SIG-M5 treated with dmso at 0.1 percent for 504 hours (cell line): ENCODE data around the gene OR7G2.
"Not testable (repeated sequence)": the region's sequence is repeated elsewhere in the genome, so short reads cannot be mapped to it uniquely, and the experiment has no call there.

Source experiments
- DNase-seq: peaks from one replicate; lab custom pipeline; 2025; ENCODE audit not compliant: unreplicated experiment; lab: John Stamatoyannopoulos, UW

The OR7G2 gene

DNA sequence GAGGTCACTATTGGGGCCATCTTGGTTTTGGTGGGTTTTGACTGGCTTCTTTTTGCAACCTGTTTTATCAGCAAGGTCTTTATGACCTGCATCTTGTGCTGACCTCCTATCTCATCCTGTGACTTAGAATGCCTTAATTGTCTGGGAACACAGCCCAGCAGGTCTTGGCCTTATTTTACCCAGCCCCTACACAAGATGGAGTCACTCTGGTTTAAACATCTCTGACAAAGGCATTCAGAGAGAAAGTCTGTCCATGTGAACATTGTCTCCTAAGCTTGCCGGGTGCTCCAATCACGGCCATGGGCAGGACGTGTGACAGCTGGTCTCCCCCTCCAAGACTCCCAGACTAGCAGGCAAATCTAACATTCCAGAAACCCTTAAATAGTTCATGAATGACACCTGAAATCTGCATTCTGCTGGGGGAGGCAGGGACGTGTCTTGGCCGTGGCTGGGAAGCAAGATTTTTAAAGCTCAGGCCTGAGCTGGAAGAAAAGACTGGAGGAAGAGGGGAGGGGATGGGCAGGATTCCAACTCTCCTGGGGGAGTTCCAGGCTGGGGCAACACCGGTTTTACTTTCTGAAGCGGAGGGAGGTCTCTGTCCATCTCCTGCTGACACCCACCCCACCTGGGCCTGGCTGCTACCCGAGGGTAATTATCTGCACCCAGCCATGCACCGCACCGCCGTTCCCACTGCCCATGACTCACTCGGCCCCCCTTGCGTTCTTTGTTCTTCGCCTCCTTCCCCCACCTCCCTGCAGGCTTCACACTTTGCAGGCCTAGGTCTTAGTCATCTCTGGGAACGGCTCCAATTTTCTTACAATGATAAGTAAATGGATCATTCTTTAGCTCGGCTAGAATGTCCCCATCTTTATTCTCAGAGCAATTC is 32.0 kb downstream of the OR7G2 start:
- peak; percentile 5 for DNase-seq

DNA sequence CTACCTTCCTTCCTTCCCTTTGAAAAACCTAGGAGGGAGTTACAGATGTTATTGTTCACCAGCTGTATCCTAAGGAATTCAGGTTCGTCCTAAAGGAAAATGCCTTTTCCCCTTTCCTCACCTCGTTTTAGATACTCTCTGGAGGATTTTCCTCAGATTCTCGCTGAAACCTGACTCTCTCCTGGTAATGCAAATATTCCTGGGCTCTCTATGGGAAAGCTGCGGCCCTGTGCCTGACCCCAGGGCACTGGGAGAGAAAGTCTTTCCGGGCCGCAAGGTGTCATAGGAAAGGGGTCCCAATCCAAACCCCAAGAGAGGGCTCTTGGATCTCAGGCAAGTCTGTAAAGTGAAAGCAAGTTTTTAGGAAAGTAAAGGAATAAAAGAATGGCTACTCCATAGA is 33.5 kb downstream of the OR7G2 start:
- no peak for DNase-seq

- DNase-seq = not testable (repeated sequence)
Measured at GRCh38 chr19:9071720-9072119, 35.6 kb downstream of the OR7G2 start.

DNA sequence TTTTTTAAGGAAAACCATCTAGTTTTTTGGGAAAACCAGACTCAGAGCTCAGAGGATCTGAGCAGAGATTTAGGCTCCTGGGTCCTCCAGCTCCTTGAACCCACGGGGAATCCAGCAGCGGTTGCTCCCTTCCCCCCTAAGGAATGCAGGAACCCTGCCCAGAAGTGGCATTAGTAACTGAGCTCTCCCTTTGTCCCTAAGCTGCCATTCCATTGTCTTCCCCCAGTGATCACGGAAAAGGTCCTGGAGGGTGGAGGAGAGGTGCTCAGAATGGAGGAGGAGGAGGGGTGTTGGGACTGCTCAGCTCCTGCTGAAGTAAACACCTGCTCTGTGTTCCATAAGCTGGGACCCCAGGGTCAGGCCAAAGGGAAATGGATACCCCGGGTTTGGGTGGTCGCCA is 37.2 kb downstream of the OR7G2 start:
- DNase-seq = no peak

- DNase-seq = no peak
Measured at GRCh38 chr19:9065457-9066014, 41.7 kb downstream of the OR7G2 start.

DNA sequence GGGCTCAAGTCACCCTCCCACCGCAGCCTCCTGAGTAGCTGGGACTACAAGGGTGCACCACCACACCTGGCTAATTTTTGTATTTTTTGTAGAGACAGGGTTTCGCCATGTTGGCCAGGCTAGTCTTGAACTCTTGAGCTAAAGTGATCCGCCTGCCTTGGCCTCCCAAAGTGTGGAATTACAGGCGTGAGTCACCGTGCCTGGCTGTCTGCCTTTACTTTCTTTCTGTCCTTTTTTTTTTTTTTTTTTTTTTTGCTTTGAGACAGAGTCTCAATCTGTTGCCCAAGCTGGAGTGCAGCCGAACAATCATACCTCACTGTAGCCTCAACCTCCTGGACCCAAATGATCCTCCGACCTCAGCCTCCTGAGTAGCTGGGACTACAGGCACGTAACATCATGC is 45.4 kb downstream of the OR7G2 start:
- no peak for DNase-seq

DNA sequence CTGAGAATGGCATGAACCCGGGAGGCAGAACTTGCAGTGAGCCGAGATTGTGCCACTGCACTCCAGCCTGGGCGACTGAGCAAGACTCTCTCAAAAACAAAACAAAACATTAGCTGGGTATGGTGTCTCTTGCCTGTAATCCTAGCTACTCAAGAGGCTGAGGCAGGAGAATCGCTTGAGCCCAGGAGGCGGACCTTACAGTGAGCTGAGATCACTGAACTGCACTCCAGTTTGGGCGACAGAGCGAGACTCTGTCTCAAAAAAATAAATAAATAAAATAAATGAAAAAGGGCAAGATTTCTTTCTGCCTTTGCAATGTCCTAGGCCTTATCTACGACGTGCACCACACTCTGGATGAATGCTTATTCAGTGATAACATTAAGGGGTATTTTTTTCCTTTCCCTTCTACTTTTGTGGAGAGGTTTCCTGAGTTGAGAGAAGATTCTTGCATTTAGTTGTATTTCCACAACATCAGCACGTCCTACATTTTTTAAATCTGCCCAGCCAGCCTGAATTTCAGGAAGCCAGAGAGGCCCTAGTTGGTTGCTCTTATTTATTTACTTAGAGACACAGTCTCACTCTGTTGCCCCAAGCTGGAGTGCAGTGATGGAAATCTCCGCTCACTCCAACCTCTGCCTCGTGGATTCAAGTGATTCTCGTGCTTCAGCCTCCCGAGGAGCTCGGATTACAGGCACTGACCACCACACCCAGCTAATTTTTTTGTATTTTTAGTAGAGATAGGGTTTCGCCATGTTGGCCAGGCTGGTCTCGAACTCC is 46.5 kb downstream of the OR7G2 start:
- no peak for DNase-seq

GRCh38 chr19:9058905-9059667 is 48.2 kb downstream of the OR7G2 start:
- DNase-seq = no peak

GRCh38 chr19:9057505-9058258 is 49.6 kb downstream of the OR7G2 start:
- DNase-seq = no peak

DNA sequence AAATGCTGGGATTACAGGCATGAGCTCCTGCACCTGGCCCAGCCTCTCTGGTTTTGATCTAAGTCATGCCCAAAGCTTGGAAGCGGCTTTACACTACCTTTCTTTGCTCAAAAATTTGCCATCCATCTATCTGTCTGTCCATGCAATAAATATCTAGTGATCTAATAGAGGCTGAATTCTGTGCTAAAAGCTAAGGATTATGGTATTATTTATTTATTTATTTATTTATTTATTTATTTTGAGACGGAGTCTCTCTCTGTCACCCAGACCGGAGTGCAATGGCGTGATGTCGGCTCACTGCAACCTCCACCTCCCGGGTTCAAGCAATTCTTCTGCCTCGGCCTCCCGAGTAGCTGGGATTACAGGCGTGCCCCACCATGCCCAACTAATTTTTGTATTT is 51.1 kb downstream of the OR7G2 start:
- not testable (repeated sequence) for DNase-seq

DNA sequence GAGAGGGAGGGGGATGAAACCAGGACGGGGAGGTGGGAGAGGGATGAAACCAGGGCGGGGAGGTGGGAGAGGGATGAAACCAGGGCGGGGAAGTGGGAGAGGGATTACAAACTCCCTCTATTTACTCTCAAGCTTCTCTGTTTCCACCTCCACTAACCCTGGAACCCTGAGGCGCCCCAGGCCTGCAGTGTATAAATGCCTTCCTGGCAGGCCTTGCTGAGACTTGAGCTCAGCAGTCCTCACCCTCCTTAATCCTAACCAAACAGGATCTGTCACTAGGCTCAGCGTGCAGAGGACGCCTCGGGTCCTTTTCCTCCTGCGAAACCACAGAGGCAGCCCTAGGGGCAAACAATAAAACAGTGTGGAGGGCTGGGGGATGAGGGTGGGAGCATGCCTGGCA is 52.5 kb downstream of the OR7G2 start:
- peak; percentile 4 for DNase-seq

DNA sequence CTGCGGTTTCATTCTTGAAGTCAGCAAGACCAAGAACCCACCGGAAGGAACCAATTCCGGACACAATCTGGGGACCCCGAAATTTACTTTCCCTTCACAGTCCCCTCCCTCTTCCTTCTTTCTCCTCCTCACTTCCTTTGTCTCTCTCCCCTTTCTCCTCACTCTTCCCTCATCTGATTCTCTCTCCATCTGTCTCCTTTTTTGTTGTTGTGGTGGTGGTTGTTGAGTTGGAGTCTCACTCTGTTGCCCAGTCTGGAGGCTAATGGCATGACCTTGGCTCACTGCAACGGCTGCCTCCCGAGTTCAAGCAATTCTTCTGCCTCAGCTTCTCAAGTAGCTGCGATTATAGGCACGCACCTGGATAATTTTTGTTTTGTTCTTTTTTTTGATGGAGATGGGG is 53.1 kb downstream of the OR7G2 start:
- DNase-seq = no peak

GRCh38 chr19:9053674-9054073 is 53.6 kb downstream of the OR7G2 start:
- not testable (repeated sequence) for DNase-seq

GRCh38 chr19:9052894-9053293 is 54.4 kb downstream of the OR7G2 start:
- DNase-seq = no peak
